Sigmoid colon (tissue), 7 donors: Measurements from ENCODE around the gene MARF1. TPM values are rescaled to one million over a fixed set of nuclear protein-coding genes. Genes with fewer than 3 reads are reported as not detected.

Experiments
- DNase-seq: peaks from one replicate; pipeline ENCODE4 v3.0.0-alpha.2; 2019
- H3K27ac ChIP-seq, 4 donors: fragments of 200-600 bp; sonication (generic); one replicate each; pipeline ENCODE4 v1.5.1; 2016 to 2019; ENCODE audit warnings: mild to moderate bottlenecking in 1 of 4
- H3K27me3 ChIP-seq, 3 donors: fragments of 200-600 bp; sonication (generic); one replicate each; pipeline ENCODE4 v1.5.1; 2019; ENCODE audit warnings: mild to moderate bottlenecking in 1 of 3
- H3K36me3 ChIP-seq, 4 donors: fragments of 200-600 bp; sonication (generic); one replicate each; pipeline ENCODE4 v1.5.1; 2016 to 2019
- H3K4me1 ChIP-seq, 4 donors: fragments of 200-600 bp; sonication (generic); one replicate each; pipeline ENCODE4 v1.5.1; 2017 to 2019
- H3K4me3 ChIP-seq, 4 donors: fragments of 200-600 bp; sonication (generic); one replicate each; pipeline ENCODE4 v1.5.1; 2017 to 2019; ENCODE audit warnings: mild to moderate bottlenecking in 2 of 4, moderate library complexity in 1 of 4
- H3K9me3 ChIP-seq, 4 donors: fragments of 200-600 bp in 3 of 4; sonication (generic) in 3 of 4; one replicate each; pipeline versions ENCODE4 v1.5.1 to v1.6.1; 2013 to 2019
- CTCF ChIP-seq, 4 experiments: fragments of 450-650 bp in 3 of 4; fragments of 200-600 bp in 1 of 4; IDR thresholded peaks; one replicate each; pipeline ENCODE4 v1.5.1; 2016 to 2019; ENCODE audit warnings: antibody characterized with exemption in 4 of 4, mild to moderate bottlenecking in 3 of 4, moderate library complexity in 2 of 4
- EP300 ChIP-seq, 4 donors: sonication (generic); formaldehyde crosslinking; IDR thresholded peaks; one replicate each; pipeline ENCODE4 v1.6.1; 2017; ENCODE audit warnings: antibody characterized with exemption in 4 of 4
- POLR2A ChIP-seq, 2 donors: fragments of 450-650 bp; IDR thresholded peaks; one replicate each; pipeline ENCODE4 v1.6.1; 2016; ENCODE audit warnings: antibody characterized with exemption in 2 of 2, mild to moderate bottlenecking in 2 of 2, moderate library complexity in 2 of 2
- POLR2AphosphoS5 ChIP-seq, 4 donors: sonication (generic); formaldehyde crosslinking; IDR thresholded peaks; one replicate each; pipeline ENCODE4 v1.6.1; 2017; ENCODE audit warnings: antibody characterized with exemption in 4 of 4
- WGBS, 2 donors: extraction: QIAGEN DNeasy Blood & Tissue Kit; methylation state at CpG; one replicate each; pipeline ENCODE4 v1.1.7; 2013; 5-methylcytosine and 5-hydroxymethylcytosine counted together
- intact Hi-C: fragments of 100-400 bp; cut with DNase I; formaldehyde crosslinking; loops from one replicate; pipeline ENCODE4 v1.15.1; 2023
- polyA plus RNA-seq, 3 donors: library from polyadenylated mRNA; stranded (reverse); fragments of 200-250 nt; gene quantifications; one replicate each; pipeline ENCODE4 v1.2.3, GENCODE V29; 2013
- total RNA-seq, 4 donors: library from RNA; depleted of rRNA; stranded (reverse); fragments of >200 nt; gene quantifications; one replicate each; pipeline ENCODE4 v1.1.0, GENCODE V29; 2016
- donor health status: healthy with polysubstance abuse.
- donor health status: Bipolar disorder and iron deficiency.
- donor health status: healthy.

MARF1 gene
- total and polyA plus RNA-seq, 7 donors: 13.8 to 76.7 (median 43.8) TPM

GRCh38 chr16:15616475-15617165, 26.3 kb downstream of the MARF1 start:
- Histone ChIP-seq H3K9me3 (no peaks in the 10 kb centered on the region), H3K27me3 (no peaks in the 10 kb centered on the region), H3K27ac (no peak overlapping the region), H3K4me3 (no peak overlapping the region), H3K4me1 (no peaks in the 10 kb centered on the region), H3K36me3 (peaks cover 33 to 98% (median 60%) of the 10 kb centered on the region in 4 donors)
- DNase-seq: no peak
- WGBS, 2 donors: 93% methylated on average over 11 of the region's 11 CpGs
- intact Hi-C loops: no loop called here
- no peak for TF ChIP-seq CTCF (IDR thresholded peaks at IDR 0.05)
- TF ChIP-seq POLR2A (IDR thresholded peaks at IDR 0.05): no peak
- TF ChIP-seq POLR2AphosphoS5 (IDR thresholded peaks at IDR 0.05): no peak
- TF ChIP-seq EP300 (IDR thresholded peaks at IDR 0.05): no peak

GRCh38 chr16:15616012-15616411, 26.9 kb downstream of the MARF1 start:
- intact Hi-C loops: no loop called here
- TF ChIP-seq CTCF (IDR thresholded peaks at IDR 0.05) (no peak), POLR2A (IDR thresholded peaks at IDR 0.05) (no peak), POLR2AphosphoS5 (IDR thresholded peaks at IDR 0.05) (no peak), EP300 (IDR thresholded peaks at IDR 0.05) (no peak)
- 96 to 97% methylated on average over 4 of the region's 4 CpGs for WGBS, 2 donors
- Histone ChIP-seq H3K27me3 (no peaks in the 10 kb centered on the region), H3K4me3 (no peak overlapping the region), H3K27ac (no peak overlapping the region), H3K9me3 (no peaks in the 10 kb centered on the region), H3K36me3 (peaks cover 33 to 98% (median 61%) of the 10 kb centered on the region in 4 donors), H3K4me1 (no peaks in the 10 kb centered on the region)
- DNase-seq: no peak

- no peak for DNase-seq
- peaks cover 38 to 99% (median 50%) of the 10 kb centered on the region in 4 donors for H3K36me3 ChIP-seq
- no peak overlapping the region for H3K4me3 ChIP-seq
- H3K27me3 ChIP-seq: no peaks in the 10 kb centered on the region
- TF ChIP-seq POLR2AphosphoS5 (IDR thresholded peaks at IDR 0.05) (no peak), EP300 (IDR thresholded peaks at IDR 0.05) (no peak), POLR2A (IDR thresholded peaks at IDR 0.05) (no peak), CTCF (IDR thresholded peaks at IDR 0.05) (no peak)
- intact Hi-C loops: no loop called here
- no peaks in the 10 kb centered on the region for H3K9me3 ChIP-seq
- no peaks in the 10 kb centered on the region for H3K4me1 ChIP-seq
- no peak overlapping the region for H3K27ac ChIP-seq
- WGBS, 2 donors: 93 to 95% methylated on average over 4 of the region's 4 CpGs
Observed at GRCh38 chr16:15613676-15614075, 29.3 kb downstream of the MARF1 start.

GRCh38 chr16:15611610-15612009, 31.3 kb downstream of the MARF1 start:
- Histone ChIP-seq H3K4me3 (no peak overlapping the region), H3K27ac (no peak overlapping the region), H3K27me3 (no peaks in the 10 kb centered on the region), H3K4me1 (peaks cover 0 to 6% (median 0%) of the 10 kb centered on the region in 4 donors), H3K36me3 (peaks cover 35 to 99% (median 55%) of the 10 kb centered on the region in 4 donors), H3K9me3 (no peaks in the 10 kb centered on the region)
- no peak for TF ChIP-seq EP300 (IDR thresholded peaks at IDR 0.05)
- WGBS, 2 donors: 93% methylated on average over 7 of the region's 7 CpGs
- no peak for DNase-seq
- intact Hi-C loops: no loop called here

- WGBS, 2 donors: 91 to 95% methylated on average over 10 of the region's 10 CpGs
- TF ChIP-seq POLR2AphosphoS5 (IDR thresholded peaks at IDR 0.05): no peak
- no peak for TF ChIP-seq EP300 (IDR thresholded peaks at IDR 0.05)
- no peak for TF ChIP-seq POLR2A (IDR thresholded peaks at IDR 0.05)
- TF ChIP-seq CTCF (IDR thresholded peaks at IDR 0.05): no peak
- intact Hi-C loops: no loop called here
- Histone ChIP-seq H3K27ac (no peak overlapping the region), H3K4me3 (no peak overlapping the region), H3K9me3 (no peaks in the 10 kb centered on the region), H3K4me1 (peaks cover 0 to 6% (median 0%) of the 10 kb centered on the region in 4 donors), H3K27me3 (no peaks in the 10 kb centered on the region), H3K36me3 (peaks cover 26 to 99% (median 45%) of the 10 kb centered on the region in 4 donors)
- DNase-seq: no peak
Observed at GRCh38 chr16:15610369-15610871, 32.5 kb downstream of the MARF1 start.
